Naive thymus-derived CD4-positive, alpha-beta T cell (primary cell): ENCODE measurements around the gene OPA1. TPM values are rescaled to one million over a fixed set of nuclear protein-coding genes. Genes with fewer than 3 reads are reported as not detected.
A peak's percentile ranks its signal among the peaks of the same experiment; 100 is the strongest.

Experiments
- ATAC-seq: fragments of 150-1000 bp; cut with Tn5 transposase; 2 replicates; pipeline ENCODE4 v1.10.0; 2021; ENCODE audit warnings: mild to moderate bottlenecking, moderate library complexity
- CTCF ChIA-PET: fragments of 350-600 bp; sonication (Branson Sonifier 250); formaldehyde crosslinking; loops from one replicate; lab custom pipeline; 2021; ENCODE audit warnings: antibody characterized with exemption; lab: Charles Lee
- POLR2A ChIA-PET: fragments of 350-600 bp; sonication (Branson Sonifier 250); formaldehyde crosslinking; loops from one replicate; lab custom pipeline; 2021; ENCODE audit warnings: antibody characterized with exemption, inconsistent platforms; lab: Charles Lee
- DNase-seq, 9 donors: peaks; one replicate each; pipeline versions ENCODE4 v3.0.0 to v3.0.0-alpha.2; 2020 to 2022; ENCODE audit warnings: mixed read lengths in 1 of 9
- H3K27ac ChIP-seq: one replicate; pipeline ENCODE4 v1.7.0; 2013; ENCODE audit warnings: mild to moderate bottlenecking, low read depth, low read length, moderate library complexity
- H3K27me3 ChIP-seq, 2 donors: one replicate each; pipeline ENCODE4 v1.7.0; 2013; ENCODE audit warnings: low read length in 2 of 2, mild to moderate bottlenecking in 2 of 2, moderate library complexity in 2 of 2; ENCODE audit not compliant: control insufficient read depth in 2 of 2, insufficient read depth in 2 of 2
- H3K36me3 ChIP-seq, 3 experiments: 1 replicate in 2 of 3; 2 replicates in 1 of 3; pipeline ENCODE4 v1.7.0; 2013; ENCODE audit warnings: low read length in 3 of 3, mild to moderate bottlenecking in 3 of 3, moderate library complexity in 1 of 3; ENCODE audit not compliant: insufficient read depth in 3 of 3, control insufficient read depth in 2 of 3
- H3K4me1 ChIP-seq, 2 donors: one replicate each; pipeline ENCODE4 v1.7.0; 2013; ENCODE audit warnings: low read length in 2 of 2, mild to moderate bottlenecking in 2 of 2, moderate library complexity in 1 of 2; ENCODE audit not compliant: control insufficient read depth in 2 of 2, insufficient read depth in 2 of 2
- H3K4me3 ChIP-seq: 2 replicates; pipeline ENCODE4 v1.7.0; 2013; ENCODE audit warnings: mild to moderate bottlenecking, low read length
- H3K9me3 ChIP-seq, 3 experiments: 1 replicate in 2 of 3; 2 replicates in 1 of 3; pipeline ENCODE4 v1.7.0; 2013; ENCODE audit warnings: low read length in 3 of 3; ENCODE audit not compliant: control insufficient read depth in 2 of 3
- H3K27ac Mint-ChIP-seq, 9 donors: one replicate each; pipeline ENCODE4 v1.8.0; 2020 to 2022; ENCODE audit warnings: mixed read lengths in 9 of 9, mild to moderate bottlenecking in 8 of 9, moderate library complexity in 5 of 9, inconsistent platforms in 2 of 9
- H3K27me3 Mint-ChIP-seq, 5 donors: one replicate each; pipeline ENCODE4 v1.8.0; 2021 to 2022; ENCODE audit warnings: mixed read lengths in 5 of 5, mild to moderate bottlenecking in 1 of 5
- H3K36me3 Mint-ChIP-seq, 5 donors: one replicate each; pipeline ENCODE4 v1.8.0; 2020 to 2022; ENCODE audit warnings: mixed read lengths in 5 of 5, mild to moderate bottlenecking in 3 of 5, inconsistent platforms in 1 of 5
- H3K4me1 Mint-ChIP-seq, 7 donors: one replicate each; pipeline ENCODE4 v1.8.0; 2020 to 2022; ENCODE audit warnings: mixed read lengths in 7 of 7, mild to moderate bottlenecking in 3 of 7, inconsistent platforms in 1 of 7
- H3K4me3 Mint-ChIP-seq, 10 donors: one replicate each; pipeline ENCODE4 v1.8.0; 2020 to 2022; ENCODE audit warnings: mild to moderate bottlenecking in 10 of 10, mixed read lengths in 10 of 10, moderate library complexity in 6 of 10, inconsistent platforms in 2 of 10
- H3K9me3 Mint-ChIP-seq, 11 donors: one replicate each; pipeline ENCODE4 v1.8.0; 2020 to 2022; ENCODE audit warnings: mixed read lengths in 11 of 11, mild to moderate bottlenecking in 4 of 11, inconsistent platforms in 1 of 11, moderate library complexity in 1 of 11
- intact Hi-C, 2 donors: fragments of 100-400 bp; cut with micrococcal nuclease; formaldehyde crosslinking; loops; one replicate each; pipeline ENCODE4 v1.15.1; 2023
- polyA plus RNA-seq, 2 donors: library from polyadenylated mRNA; unstranded; fragments of 300-500 nt; fragmentation: Illumina TruSeq; gene quantifications; one replicate each; pipeline ENCODE4 v1.2.3, GENCODE V29; 2021
- total RNA-seq, 6 experiments: library from RNA in 5 of 6; stranded (reverse) in 5 of 6; gene quantifications; 1 replicate in 5 of 6; 2 replicates in 1 of 6; pipeline ENCODE4 v1.2.3 and lab custom pipeline; 2021 to 2026

The OPA1 gene
- total and polyA plus RNA-seq, 7 experiments from 2014 or later: 22.9 to 70.0 (median 53.4) TPM

- Histone ChIP-seq H3K4me3 (no peak overlapping the region), H3K4me1 (no peaks in the 10 kb centered on the region), H3K27me3 (no peaks in the 10 kb centered on the region), H3K9me3 (no peaks in the 10 kb centered on the region), H3K36me3 (no peaks in the 10 kb centered on the region), H3K27ac (no peak overlapping the region)
- ATAC-seq: no peak
- H3K36me3 Mint-ChIP-seq: peaks cover 0 to 19% (median 8%) of the 10 kb centered on the region in 5 donors
- ChIA-PET CTCF (no interaction called here), POLR2A (no interaction called here)
- intact Hi-C loops: no loop called here
- H3K27me3 Mint-ChIP-seq: no peaks in the 10 kb centered on the region
- no peak overlapping the region for H3K4me3 Mint-ChIP-seq
- DNase-seq: no peak
- peak overlapping the region in 1 of 9 donors; percentile 9 for H3K27ac Mint-ChIP-seq
- H3K4me1 Mint-ChIP-seq: peaks cover 0 to 10% (median 0%) of the 10 kb centered on the region in 7 donors
- H3K9me3 Mint-ChIP-seq: no peaks in the 10 kb centered on the region
Measured at GRCh38 chr3:193702967-193703366, 110.0 kb downstream of the OPA1 start.

GRCh38 chr3:193704431-193704830 is 111.4 kb downstream of the OPA1 start:
- ChIA-PET CTCF (no interaction called here), POLR2A (interaction anchor here (0.7 kb wide), 1 partner anchor 614 kb away, joined by 3 read pairs; no protein-coding TSS in a partner anchor)
- Histone ChIP-seq H3K9me3 (no peaks in the 10 kb centered on the region), H3K4me3 (no peak overlapping the region), H3K36me3 (no peaks in the 10 kb centered on the region), H3K27ac (no peak overlapping the region), H3K4me1 (no peaks in the 10 kb centered on the region), H3K27me3 (no peaks in the 10 kb centered on the region)
- H3K27me3 Mint-ChIP-seq: no peaks in the 10 kb centered on the region
- no peak for DNase-seq
- intact Hi-C loops: no loop called here
- no peak overlapping the region for H3K4me3 Mint-ChIP-seq
- H3K27ac Mint-ChIP-seq: peak overlapping the region in 1 of 9 donors; percentile 1
- no peak for ATAC-seq
- H3K9me3 Mint-ChIP-seq: no peaks in the 10 kb centered on the region
- H3K4me1 Mint-ChIP-seq: peaks cover 0 to 10% (median 0%) of the 10 kb centered on the region in 7 donors
- peaks cover 0 to 11% (median 4%) of the 10 kb centered on the region in 5 donors for H3K36me3 Mint-ChIP-seq

- ATAC-seq: no peak
- CTCF ChIA-PET: no interaction called here
Measured at GRCh38 chr3:193708270-193708669, 115.3 kb downstream of the OPA1 start.

GRCh38 chr3:193710286-193711165 is 117.5 kb downstream of the OPA1 start:
- POLR2A ChIA-PET: no interaction called here
- Histone ChIP-seq H3K36me3 (no peaks in the 10 kb centered on the region), H3K4me3 (no peak overlapping the region), H3K4me1 (no peaks in the 10 kb centered on the region), H3K27me3 (no peaks in the 10 kb centered on the region), H3K9me3 (peaks cover 0 to 16% (median 0%) of the 10 kb centered on the region in 3 experiments), H3K27ac (no peak overlapping the region)
- intact Hi-C loops: no loop called here
- Mint-ChIP-seq H3K36me3 (peaks cover 6 to 16% (median 11%) of the 10 kb centered on the region in 5 donors), H3K27ac (no peak overlapping the region), H3K4me3 (no peak overlapping the region), H3K4me1 (no peaks in the 10 kb centered on the region), H3K27me3 (peaks cover 0 to 5% (median 0%) of the 10 kb centered on the region in 5 donors), H3K9me3 (peaks cover 0 to 20% (median 9%) of the 10 kb centered on the region in 11 donors)
- ATAC-seq (no peak), DNase-seq (no peak)
- CTCF ChIA-PET: no interaction called here

More at GRCh38 chr3:193708270-193708669, 115.3 kb downstream of the OPA1 start:
- no peaks in the 10 kb centered on the region for H3K9me3 ChIP-seq
- Mint-ChIP-seq H3K36me3 (peaks cover 0 to 1% (median 0%) of the 10 kb centered on the region in 5 donors), H3K4me3 (no peak overlapping the region), H3K4me1 (peaks cover 0 to 8% (median 0%) of the 10 kb centered on the region in 7 donors), H3K9me3 (peaks cover 0 to 1% (median 0%) of the 10 kb centered on the region in 11 donors), H3K27ac (peak overlapping the region in 1 of 9 donors; percentile 22), H3K27me3 (no peaks in the 10 kb centered on the region)
- H3K4me1 ChIP-seq: no peaks in the 10 kb centered on the region
- no peaks in the 10 kb centered on the region for H3K27me3 ChIP-seq
- DNase-seq: no peak
- no peak overlapping the region for H3K4me3 ChIP-seq
- no peaks in the 10 kb centered on the region for H3K36me3 ChIP-seq
- intact Hi-C loops: no loop called here
- POLR2A ChIA-PET: no interaction called here
- no peak overlapping the region for H3K27ac ChIP-seq

- Histone ChIP-seq H3K4me1 (peaks cover 0 to 3% of the 10 kb centered on the region in 2 donors), H3K27ac (no peak overlapping the region), H3K36me3 (no peaks in the 10 kb centered on the region), H3K4me3 (no peak overlapping the region), H3K27me3 (no peaks in the 10 kb centered on the region), H3K9me3 (peaks cover 0 to 16% (median 0%) of the 10 kb centered on the region in 3 experiments)
- ATAC-seq (no peak), DNase-seq (no peak)
- Mint-ChIP-seq H3K27me3 (peaks cover 0 to 5% (median 0%) of the 10 kb centered on the region in 5 donors), H3K9me3 (peaks cover 0 to 26% (median 11%) of the 10 kb centered on the region in 11 donors), H3K36me3 (peaks cover 8 to 18% (median 15%) of the 10 kb centered on the region in 5 donors), H3K4me3 (no peak overlapping the region), H3K4me1 (peaks cover 0 to 4% (median 2%) of the 10 kb centered on the region in 7 donors), H3K27ac (no peak overlapping the region)
- intact Hi-C loops: no loop called here
- CTCF ChIA-PET: no interaction called here
- POLR2A ChIA-PET: no interaction called here
Measured at GRCh38 chr3:193711166-193711485, 118.1 kb downstream of the OPA1 start.

- H3K4me1 ChIP-seq: peaks cover 0 to 4% of the 10 kb centered on the region in 2 donors
- H3K9me3 Mint-ChIP-seq: peaks cover 0 to 26% (median 11%) of the 10 kb centered on the region in 11 donors
- H3K36me3 Mint-ChIP-seq: peaks cover 8 to 18% (median 15%) of the 10 kb centered on the region in 5 donors
- no peak overlapping the region for H3K4me3 ChIP-seq
- ATAC-seq: no peak
- no peak for DNase-seq
- ChIA-PET POLR2A (no interaction called here), CTCF (no interaction called here)
- no peaks in the 10 kb centered on the region for H3K27me3 ChIP-seq
- H3K27me3 Mint-ChIP-seq: peaks cover 0 to 5% (median 0%) of the 10 kb centered on the region in 5 donors
- intact Hi-C loops: no loop called here
- H3K4me1 Mint-ChIP-seq: peaks cover 0 to 8% (median 7%) of the 10 kb centered on the region in 7 donors
- H3K36me3 ChIP-seq: no peaks in the 10 kb centered on the region
- no peak overlapping the region for H3K4me3 Mint-ChIP-seq
- no peak overlapping the region for H3K27ac ChIP-seq
- no peak overlapping the region for H3K27ac Mint-ChIP-seq
- peaks cover 0 to 16% (median 0%) of the 10 kb centered on the region in 3 experiments for H3K9me3 ChIP-seq
Measured at GRCh38 chr3:193711523-193711963, 118.5 kb downstream of the OPA1 start.
